Measurements from ENCODE around the gene IRX6. TPM values are rescaled to one million over a fixed set of nuclear protein-coding genes. Genes with fewer than 3 reads are reported as not detected.

IRX6 gene
- total RNA-seq, 1 experiment from 2014 or later: 18.1 TPM

DNA sequence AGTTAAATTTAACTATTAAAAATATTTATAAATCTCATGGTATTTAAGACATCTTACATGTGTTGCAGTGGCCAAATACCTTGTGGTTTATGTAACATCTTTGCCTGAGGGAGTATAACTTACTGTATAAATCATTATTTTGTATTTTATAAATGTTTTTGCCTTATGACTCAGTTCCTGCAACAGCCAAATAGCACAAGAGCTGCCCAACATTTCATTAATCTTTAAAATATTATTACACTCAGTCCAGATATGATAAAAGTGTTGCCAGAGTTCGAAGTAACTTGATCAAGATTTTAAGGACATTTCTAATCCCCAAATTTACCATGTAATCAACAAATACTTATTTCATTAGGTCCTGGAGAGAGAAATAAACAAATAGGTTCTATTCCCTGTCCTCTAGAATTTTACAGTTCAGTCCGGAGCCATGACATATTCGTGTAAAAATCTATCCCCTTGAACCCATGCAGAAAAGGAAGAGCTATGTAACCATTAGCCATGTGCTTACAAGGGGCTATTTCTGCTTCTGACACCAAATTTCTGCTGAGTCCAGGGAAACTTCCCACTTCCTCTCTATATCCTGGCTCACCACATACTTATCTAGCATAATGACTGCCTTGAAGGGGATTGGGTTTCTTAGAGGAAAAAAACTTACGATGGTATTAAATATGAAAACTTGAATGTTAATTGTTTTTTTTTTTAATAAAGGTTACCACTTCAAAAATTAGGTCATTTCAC, 44.0 kb downstream of the IRX6 start:
- no peaks in the 10 kb centered on the region for H3K36me3 ChIP-seq
- peaks cover 44% of the 10 kb centered on the region for H3K4me1 ChIP-seq
- no peak overlapping the region; the same call in 1 of the 2 replicates for H3K27ac ChIP-seq
- no peaks in the 10 kb centered on the region for H3K27me3 ChIP-seq
- no peaks in the 10 kb centered on the region for H3K9me3 ChIP-seq (replicated peaks)
- H3K4me3 ChIP-seq: no peak overlapping the region
- peak in 1 of 2 experiments; percentile 66 for DNase-seq

DNA sequence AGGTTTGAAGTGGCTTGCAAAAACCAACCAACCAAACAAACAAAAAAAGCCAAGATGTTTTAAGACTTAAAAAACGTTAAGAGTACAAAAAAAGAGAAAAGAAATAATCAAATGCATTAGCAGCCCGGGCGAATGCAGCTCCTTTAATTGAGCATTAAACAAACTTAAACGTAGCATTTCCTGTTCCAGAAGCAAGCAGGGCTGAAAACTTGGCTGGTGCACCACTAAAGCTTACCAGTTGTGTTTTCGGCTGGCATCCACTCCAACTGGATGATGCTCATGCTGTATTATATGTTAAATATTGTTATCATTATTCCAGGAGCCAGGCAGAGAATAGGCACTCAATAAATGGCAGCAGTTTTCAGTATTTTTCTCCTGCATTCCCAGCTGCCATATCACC, 45.1 kb downstream of the IRX6 start:
- no peak overlapping the region for H3K4me3 ChIP-seq
- no peaks in the 10 kb centered on the region for H3K27me3 ChIP-seq
- no peak overlapping the region for H3K27ac ChIP-seq
- H3K36me3 ChIP-seq: no peaks in the 10 kb centered on the region
- no peaks in the 10 kb centered on the region for H3K9me3 ChIP-seq (replicated peaks)
- DNase-seq: no peak
- peaks cover 44% of the 10 kb centered on the region for H3K4me1 ChIP-seq

DNA sequence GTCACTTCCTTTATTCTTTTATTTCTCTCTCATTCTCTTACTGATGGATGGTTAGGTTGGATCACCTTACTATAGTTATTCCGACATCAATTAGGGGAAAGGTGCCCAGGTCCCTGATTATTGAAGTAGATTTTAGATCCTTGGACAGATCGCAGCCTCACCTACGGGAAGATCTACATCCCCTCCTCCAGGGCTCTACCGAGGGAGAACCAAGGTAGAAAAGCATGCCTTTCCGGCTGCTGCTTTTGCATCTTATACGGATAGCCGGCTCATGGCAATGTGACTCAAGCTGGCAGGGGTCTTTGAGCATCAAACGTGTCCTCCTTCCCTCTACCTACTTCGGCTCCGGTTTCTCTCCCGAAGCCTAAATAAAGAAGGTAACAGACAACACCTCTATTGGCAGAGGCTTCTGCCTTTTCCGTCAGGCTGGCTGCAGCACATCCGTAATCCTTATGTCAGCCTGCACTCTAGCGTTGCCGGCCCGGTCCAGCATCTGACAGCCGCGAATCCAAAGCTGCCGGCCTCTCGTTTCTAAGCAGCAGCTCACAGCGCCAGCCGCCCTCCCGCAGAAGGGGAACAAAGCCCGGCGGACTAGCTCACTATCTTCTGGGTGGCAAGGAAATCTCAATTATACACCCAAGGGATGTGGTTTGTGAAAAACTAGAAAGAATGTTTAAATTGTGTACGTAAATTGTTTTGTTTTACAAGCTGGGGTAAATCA, 46.9 kb downstream of the IRX6 start:
- Histone ChIP-seq H3K4me1 (peaks cover 44% of the 10 kb centered on the region), H3K4me3 (peak overlapping the region; percentile 37), H3K9me3 (replicated peaks) (no peaks in the 10 kb centered on the region), H3K27me3 (no peaks in the 10 kb centered on the region), H3K27ac (no peak overlapping the region), H3K36me3 (no peaks in the 10 kb centered on the region)
- DNase-seq: peak; percentile 77 to 83

DNA sequence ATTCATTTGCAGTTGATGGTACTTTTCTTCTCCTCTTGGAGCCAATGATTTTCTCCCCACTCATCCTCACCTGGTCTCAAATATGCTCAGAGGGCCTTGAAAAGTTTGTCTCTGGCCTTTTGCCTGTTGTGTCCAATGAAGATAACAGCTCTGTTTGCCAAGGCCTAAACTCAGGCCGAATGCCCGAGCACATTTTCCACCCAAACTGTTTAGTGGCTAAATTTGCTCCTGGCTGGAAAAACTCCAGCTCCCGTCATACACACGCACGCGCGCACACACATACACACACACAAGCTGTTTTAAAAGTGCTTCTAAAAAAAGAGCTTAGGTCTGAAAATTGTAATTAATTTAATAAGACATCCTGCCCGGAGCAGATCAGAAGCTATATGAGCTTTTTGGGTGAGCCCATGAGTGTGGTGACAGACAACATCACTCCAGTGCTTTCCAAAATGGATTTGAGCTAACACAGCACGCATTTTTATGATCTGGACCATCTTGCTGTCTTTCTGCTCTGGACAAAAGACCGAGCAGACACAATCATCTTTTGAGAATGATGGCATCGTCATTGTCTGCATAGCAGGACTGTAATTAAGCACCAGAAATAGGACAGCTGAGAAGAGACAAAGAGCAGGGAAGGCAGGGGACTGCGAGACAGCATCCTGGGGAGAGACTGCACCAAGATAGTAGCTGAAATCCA, 48.9 kb downstream of the IRX6 start:
- no peak overlapping the region for H3K4me3 ChIP-seq
- no peaks in the 10 kb centered on the region for H3K9me3 ChIP-seq (replicated peaks)
- H3K36me3 ChIP-seq: no peaks in the 10 kb centered on the region
- peaks cover 28% of the 10 kb centered on the region for H3K4me1 ChIP-seq
- H3K27me3 ChIP-seq: no peaks in the 10 kb centered on the region
- peak in 1 of 2 experiments; percentile 32 for DNase-seq
- H3K27ac ChIP-seq: no peak overlapping the region

DNA sequence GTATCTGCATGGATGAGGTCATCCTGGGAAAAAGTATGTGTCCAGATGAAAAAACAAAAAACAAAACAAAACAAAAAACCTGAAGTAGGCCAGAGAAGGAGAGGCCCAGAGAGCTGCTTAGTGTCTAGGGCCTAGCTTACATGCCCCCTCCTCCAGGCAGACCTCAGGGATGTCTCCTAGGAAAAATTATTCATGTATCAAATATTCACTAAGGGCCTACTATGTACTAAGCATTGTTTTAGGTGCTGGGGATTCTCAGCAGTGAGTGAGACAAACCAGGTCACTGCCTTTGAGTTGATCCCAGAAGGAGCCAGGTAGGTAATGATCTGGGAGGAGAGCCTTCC, 49.5 kb downstream of the IRX6 start:
- Histone ChIP-seq H3K27ac (no peak overlapping the region), H3K9me3 (replicated peaks) (no peaks in the 10 kb centered on the region), H3K4me3 (no peak overlapping the region), H3K4me1 (peaks cover 25% of the 10 kb centered on the region), H3K36me3 (no peaks in the 10 kb centered on the region), H3K27me3 (no peaks in the 10 kb centered on the region)
- no peak for DNase-seq

DNA sequence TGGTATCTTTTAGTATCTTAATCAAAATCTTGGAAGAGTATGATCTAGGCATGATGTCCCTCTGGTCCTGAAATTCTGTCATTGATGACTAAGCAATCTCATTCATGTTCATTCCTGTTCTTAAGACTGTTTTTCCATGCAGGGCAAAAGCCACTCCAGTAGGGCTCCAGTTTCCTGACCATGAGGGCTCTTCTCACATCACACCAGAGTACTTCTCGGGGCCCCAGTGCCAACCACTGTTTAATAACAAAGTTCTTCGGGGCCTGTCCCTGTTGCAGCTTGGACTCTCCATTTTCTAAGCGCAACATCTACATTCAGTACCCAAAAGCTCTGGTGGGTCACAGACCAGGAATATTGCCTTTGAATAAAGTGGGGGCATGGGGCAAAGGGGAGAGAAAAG, 52.0 kb downstream of the IRX6 start:
- Histone ChIP-seq H3K4me1 (peaks cover 7% of the 10 kb centered on the region; the same call in 1 of the 2 replicates), H3K4me3 (no peak overlapping the region)

DNA sequence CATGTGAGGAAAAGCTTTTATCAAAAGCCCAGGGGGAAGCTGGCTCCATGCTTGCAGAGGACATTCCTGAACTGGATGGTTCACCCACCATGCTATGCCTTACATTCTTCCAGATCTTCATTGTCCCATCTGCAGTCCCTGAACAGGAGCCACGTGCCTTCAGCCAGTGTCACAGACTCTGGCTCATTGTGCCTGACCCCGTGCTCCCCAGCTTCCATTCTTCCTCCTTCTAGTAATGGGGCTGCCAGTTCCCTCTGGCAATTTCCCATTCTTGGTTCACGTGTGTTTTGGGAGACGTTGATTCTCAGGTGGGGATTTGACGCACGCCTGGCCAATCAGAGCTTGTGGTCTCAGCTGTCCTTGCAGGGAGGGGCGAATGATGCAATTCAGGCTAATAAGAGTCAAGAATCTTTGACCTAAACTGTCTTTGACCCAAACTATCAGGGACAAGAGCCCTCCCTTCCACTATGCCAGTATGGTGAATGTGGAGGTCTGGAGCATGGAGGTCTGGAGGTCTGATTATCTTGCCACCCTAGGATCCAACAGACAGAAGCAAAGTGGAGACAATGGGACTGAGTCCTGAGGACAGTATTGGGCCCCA, 52.7 kb downstream of the IRX6 start:
- no peak for DNase-seq
- Histone ChIP-seq H3K9me3 (replicated peaks) (no peaks in the 10 kb centered on the region), H3K4me1 (peaks cover under 1% of the 10 kb centered on the region; the same call in 1 of the 2 replicates), H3K27ac (no peak overlapping the region), H3K36me3 (no peaks in the 10 kb centered on the region), H3K4me3 (no peak overlapping the region), H3K27me3 (no peaks in the 10 kb centered on the region)

More for the DNA sequence above, 52.0 kb downstream of the IRX6 start:
- Histone ChIP-seq H3K27ac (no peak overlapping the region), H3K36me3 (no peaks in the 10 kb centered on the region), H3K27me3 (no peaks in the 10 kb centered on the region), H3K9me3 (replicated peaks) (no peaks in the 10 kb centered on the region)
- DNase-seq: no peak

DNA sequence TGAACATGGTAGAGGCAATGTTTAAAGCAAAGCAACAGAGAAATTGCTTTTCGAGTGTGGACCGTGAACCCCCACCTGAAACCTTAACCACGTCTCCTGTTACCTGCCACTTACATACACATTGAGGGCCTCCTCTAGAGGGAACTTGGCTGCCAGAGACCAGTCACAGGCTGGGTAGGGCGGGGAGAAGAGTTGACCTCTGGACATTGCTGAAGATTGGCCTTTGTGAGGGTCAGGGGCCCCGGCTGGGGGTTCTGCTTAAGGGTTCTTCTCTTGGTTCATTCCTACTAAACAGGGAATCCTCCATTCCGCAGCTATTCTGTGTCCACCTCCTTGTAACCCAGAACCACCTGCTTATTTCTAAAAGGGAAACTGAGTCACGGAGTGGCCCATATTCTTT, 53.8 kb downstream of the IRX6 start:
- no peaks in the 10 kb centered on the region for H3K4me1 ChIP-seq
- H3K27me3 ChIP-seq: no peaks in the 10 kb centered on the region
- H3K27ac ChIP-seq: no peak overlapping the region
- H3K4me3 ChIP-seq: no peak overlapping the region
- H3K9me3 ChIP-seq (replicated peaks): no peaks in the 10 kb centered on the region
- DNase-seq: no peak
- no peaks in the 10 kb centered on the region for H3K36me3 ChIP-seq

DNA sequence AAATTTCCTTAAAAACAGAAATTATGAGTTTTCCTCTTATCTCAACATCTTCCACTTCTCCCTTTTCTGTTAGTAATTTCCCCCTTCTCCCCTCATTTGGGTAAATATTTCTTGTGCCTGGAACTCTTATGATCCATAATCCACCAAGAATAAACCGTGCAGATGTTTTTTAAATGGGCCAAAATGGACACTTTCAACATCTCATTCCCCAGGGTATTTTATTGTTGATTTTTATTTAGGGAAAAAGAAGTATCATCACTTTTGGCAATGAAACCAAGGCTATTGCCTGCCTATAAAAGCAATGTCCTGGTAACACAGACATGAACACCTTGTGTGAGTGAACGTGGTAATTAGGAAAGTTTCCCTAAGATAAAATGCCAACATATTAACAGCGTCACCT, 54.6 kb downstream of the IRX6 start:
- no peak overlapping the region for H3K4me3 ChIP-seq
- no peaks in the 10 kb centered on the region for H3K36me3 ChIP-seq
- no peak overlapping the region for H3K27ac ChIP-seq
- DNase-seq: no peak
- no peaks in the 10 kb centered on the region for H3K27me3 ChIP-seq
- no peaks in the 10 kb centered on the region for H3K4me1 ChIP-seq
- H3K9me3 ChIP-seq (replicated peaks): no peaks in the 10 kb centered on the region

DNA sequence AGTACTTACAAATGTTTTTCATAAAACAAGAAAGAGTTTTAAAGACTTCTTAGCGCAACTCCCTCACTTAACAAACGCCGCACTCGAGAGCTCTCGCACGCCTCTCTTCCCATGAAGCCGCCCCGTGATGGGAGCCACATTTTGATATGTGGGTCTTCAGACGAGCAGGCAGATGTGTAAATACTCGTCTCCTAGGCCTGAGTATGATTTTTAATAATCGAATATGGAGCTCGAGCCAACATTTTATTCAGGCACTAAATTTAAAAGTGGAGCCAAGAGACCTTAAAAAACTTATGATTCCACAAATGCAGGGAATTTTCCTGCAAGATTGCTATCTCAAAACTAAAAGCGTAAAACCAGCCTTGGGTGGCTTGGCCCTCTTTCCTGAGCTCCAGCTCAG, 55.4 kb downstream of the IRX6 start:
- DNase-seq: no peak
- Histone ChIP-seq H3K9me3 (replicated peaks) (no peaks in the 10 kb centered on the region), H3K36me3 (no peaks in the 10 kb centered on the region), H3K4me1 (no peaks in the 10 kb centered on the region), H3K27me3 (no peaks in the 10 kb centered on the region), H3K27ac (no peak overlapping the region), H3K4me3 (no peak overlapping the region)

DNA sequence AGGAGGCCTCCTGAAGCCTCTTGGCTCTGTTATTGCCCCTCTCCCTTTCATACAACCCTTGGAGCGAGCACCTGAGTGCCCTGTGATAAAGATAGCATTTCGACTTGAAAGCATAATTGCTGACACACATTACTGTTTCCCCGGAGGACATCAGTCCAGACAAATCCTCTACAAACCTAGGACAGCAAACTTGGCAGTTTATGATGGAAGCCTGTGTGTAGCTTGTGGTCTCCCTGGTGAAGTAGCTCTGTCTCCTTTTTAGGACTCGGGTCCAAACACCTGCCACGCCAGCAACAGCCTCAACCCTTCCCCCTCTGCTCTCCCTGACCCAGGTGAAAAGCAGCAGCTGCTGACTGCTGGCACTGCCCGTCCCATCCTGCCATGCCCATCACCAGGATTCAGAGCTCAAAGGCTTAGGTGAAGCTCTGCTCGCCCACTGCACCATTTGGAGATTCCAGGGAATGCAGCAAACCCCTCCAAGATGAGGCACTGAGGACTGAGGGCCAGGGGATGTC, 55.9 kb downstream of the IRX6 start:
- Histone ChIP-seq H3K36me3 (no peaks in the 10 kb centered on the region), H3K27me3 (no peaks in the 10 kb centered on the region), H3K4me3 (no peak overlapping the region), H3K9me3 (replicated peaks) (no peaks in the 10 kb centered on the region), H3K4me1 (no peaks in the 10 kb centered on the region), H3K27ac (no peak overlapping the region)
- no peak for DNase-seq

Other genes starting within 250 kb of the IRX6 start
- gene MMP2, start 155.0 kb downstream of the IRX6 start, total RNA-seq (2014; rRNA removed; shearing (Covaris generic)): 142 and 145 TPM in 2 replicates
- 16.1 and 16.8 TPM in 2 replicates for gene LPCAT2, start 184.9 kb downstream of the IRX6 start, total RNA-seq (2014; rRNA removed; shearing (Covaris generic))
- 0.13 TPM in 1 of 2 replicates, not detected in the other for gene CAPNS2, start 242.5 kb downstream of the IRX6 start, total RNA-seq (2014; rRNA removed; shearing (Covaris generic))